NCI-H82 treated with DMSO at 0.1 percent for 48 hours (cell line): ENCODE data around the gene METTL8.

ENCODE experiments used
- DNase-seq: peaks from one replicate; lab custom pipeline; 2025; ENCODE audit not compliant: unreplicated experiment; lab: John Stamatoyannopoulos, UW

The METTL8 gene

GRCh38 chr2:171346723-171347557 lies 86.8 kb downstream of the METTL8 start:
- no peak for DNase-seq

DNA sequence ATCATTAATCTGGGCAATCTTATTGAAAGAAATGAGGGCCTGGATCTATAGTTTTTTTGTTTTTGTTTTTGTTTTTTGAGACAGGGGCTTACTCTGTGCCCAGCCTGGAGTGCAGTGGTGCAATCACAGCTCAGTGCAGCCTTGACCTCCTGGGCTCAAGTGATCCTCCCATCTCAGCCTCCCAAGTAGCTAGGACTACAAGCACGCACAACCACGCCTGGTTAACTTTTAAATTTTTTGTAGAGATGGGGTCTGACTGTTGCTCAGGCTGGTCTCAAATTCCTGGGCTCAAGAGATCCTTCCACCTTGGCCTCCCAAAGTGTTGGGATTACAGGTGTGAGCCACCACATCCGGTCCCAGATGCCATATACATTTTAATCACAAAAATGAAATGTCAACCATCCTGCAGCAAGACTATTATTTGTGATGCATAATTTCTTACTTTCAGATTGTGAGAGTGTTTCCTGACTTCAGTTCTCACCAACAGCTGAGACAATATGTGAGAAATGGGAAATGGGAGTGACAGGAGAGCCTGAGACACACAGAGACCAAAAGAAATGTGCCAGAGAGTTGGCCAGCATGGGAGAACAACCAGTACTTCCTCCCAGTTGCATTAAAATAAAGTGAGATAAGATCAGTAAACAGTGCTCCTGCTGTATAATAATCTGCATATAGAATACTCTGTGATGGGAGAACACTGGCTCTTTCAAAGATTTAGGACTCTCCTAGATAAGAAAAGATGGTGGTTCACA lies 87.6 kb downstream of the METTL8 start:
- DNase-seq = no peak

DNA sequence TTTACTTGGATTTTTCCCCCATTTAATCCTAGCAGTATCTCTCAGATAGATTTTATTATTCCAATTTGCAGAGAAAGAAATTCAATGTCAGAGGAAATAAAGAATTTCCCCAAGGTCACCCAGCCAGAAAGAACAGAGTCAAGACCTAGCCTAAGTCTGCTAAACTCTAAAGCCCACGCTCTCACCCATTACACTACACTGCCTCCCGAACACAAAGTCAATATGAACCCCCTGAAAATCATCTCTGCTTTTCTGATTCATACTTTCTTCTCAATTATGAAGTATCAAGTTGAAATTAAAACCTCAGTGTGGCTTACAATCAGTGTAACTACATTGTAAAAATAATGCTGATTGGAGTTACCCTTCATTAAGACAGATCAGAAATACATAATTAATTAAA lies 89.6 kb downstream of the METTL8 start:
- DNase-seq = no peak

GRCh38 chr2:171342067-171342413 lies 91.8 kb downstream of the METTL8 start:
- no peak for DNase-seq

DNA sequence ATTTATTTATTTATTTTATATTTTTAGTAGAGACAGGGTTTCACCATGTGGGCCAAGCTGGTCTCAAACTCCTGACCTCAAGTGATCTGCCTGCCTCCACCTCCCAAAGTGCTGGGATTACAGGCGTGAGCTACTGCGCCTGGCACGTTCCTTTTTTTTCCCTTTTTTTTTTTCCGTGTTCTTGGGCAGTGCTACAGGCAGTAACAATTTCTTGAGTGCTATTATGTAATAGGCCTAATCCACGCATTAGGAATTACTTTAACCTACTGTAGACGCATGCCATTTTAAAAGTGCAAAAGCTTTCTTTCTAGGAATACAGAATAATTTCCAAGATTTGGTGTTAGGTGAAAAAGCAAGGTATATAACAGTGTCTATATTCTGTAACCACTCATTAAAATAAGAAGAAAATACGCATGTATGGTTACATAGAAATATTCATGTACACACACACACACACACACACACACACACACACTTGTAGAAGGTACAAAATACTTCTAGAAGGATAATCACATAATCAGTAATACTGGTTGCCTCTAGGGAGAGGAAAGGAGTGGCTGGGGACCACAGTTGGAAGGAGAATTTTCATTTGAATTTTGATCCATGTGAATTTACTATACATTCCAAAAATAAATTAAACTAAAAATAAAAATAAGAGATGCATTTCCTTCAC lies 92.3 kb downstream of the METTL8 start:
- no peak for DNase-seq

- DNase-seq = no peak
Observed at GRCh38 chr2:171334946-171335345, 98.8 kb downstream of the METTL8 start.

DNA sequence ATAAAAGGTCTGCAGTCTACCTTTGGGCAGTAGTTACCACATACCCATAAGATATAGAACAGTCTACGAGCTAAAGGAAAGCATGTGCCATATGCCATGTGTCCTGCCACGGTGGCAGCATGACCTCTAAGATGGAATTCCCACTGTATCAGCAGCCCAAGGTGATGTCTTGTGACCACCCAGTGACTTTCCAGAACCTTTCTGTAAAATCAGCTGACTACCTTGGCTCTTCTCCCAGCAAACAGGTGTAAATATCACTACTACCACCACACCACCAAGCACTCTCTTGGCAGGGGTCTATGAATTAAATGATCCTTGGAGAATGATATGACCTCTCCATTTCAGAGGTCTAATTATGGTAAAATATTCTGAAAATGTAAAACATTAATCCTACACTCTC lies 99.6 kb downstream of the METTL8 start:
- no peak for DNase-seq

GRCh38 chr2:171330155-171330956 lies 103.4 kb downstream of the METTL8 start:
- DNase-seq = no peak

DNA sequence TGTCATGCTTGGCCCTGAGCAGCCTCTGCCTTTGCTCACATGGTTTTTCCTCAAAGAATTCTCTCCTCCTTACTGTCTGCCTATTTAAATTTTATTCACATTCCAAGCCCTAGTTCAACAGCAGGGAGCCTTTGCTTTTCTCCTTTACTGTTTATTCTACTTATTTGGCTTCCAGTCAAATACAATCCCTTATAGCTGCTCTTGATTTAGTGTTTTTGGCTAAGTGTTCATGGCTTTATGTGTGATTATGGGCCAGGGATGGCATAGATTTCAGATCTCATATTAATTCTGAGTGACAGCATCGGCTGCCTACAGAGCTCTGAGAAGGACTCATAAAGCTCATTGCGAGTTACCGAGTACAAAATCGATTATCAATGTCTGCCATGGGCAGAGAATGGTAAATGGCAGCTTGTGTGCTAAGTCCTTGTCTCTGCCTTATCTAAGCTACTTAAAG lies 106.7 kb downstream of the METTL8 start:
- no peak for DNase-seq

DNA sequence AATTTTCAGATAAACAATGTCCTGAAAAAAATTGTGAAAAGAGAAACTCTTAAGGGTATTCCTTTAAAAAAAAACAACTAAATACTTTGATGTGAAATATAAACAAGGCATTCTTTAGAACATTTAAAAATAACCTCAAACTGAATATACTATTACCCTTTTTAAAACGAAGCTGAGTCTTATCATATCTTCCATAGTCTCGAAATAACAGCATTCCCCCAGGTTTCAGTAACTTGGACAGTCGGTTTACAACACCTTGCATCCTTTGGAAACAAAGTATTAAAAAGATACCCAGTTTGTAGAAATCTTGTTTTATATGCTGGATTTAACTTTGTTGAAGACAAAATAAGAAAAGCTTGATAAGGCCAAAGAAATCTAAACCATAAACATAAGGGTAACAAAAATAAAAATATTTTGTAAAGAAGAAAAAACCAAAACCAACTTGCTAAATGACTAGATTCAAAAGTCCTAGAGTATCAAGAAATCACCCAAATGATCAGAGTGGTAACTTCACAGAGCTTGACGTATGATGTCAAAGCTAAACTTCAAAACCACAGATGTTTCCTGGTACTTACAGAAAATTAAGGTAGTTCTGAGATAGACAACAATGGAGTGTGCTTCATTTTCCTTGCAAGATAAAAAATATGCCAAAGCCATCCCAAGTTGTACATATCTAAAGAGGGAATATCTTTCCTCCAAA lies 107.8 kb downstream of the METTL8 start:
- no peak for DNase-seq

- DNase-seq = no peak
Observed at GRCh38 chr2:171323971-171324528, 109.7 kb downstream of the METTL8 start.

GRCh38 chr2:171322928-171323327 lies 110.9 kb downstream of the METTL8 start:
- DNase-seq = no peak

- no peak for DNase-seq
Observed at GRCh38 chr2:171320731-171321130, 113.1 kb downstream of the METTL8 start.

- DNase-seq = no peak
Observed at GRCh38 chr2:171320208-171320621, 113.6 kb downstream of the METTL8 start.

DNA sequence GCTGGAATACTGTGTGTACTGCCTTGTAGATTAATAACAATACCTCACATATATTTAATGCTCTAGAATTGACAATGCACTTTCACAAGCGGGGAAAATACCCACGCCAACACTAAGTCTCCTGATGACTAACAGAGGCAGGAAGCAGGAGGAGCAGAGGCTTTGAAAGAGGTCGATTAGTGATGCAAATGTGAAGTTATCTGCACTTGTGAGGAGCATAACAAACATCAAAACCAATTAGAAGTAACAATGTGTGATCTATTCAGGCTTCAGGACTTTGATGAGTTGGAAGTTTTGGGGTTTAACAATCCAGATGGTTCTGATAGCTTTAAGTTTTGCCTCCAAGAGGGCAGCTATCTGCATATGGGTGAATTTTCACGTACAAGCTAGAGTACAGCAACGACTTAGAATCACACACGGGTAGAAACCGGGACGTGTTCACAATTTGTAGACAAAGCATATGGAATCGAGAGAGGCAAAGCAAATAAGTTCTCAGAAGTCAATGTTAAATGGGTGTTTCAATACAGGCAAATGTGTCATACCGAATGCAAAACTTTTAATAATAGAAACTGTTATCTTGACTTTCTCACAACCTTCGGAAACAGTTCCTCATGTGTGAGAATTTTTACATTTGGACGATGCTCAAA lies 114.5 kb downstream of the METTL8 start:
- no peak for DNase-seq

- no peak for DNase-seq
Observed at GRCh38 chr2:171318463-171318934, 115.3 kb downstream of the METTL8 start.

DNA sequence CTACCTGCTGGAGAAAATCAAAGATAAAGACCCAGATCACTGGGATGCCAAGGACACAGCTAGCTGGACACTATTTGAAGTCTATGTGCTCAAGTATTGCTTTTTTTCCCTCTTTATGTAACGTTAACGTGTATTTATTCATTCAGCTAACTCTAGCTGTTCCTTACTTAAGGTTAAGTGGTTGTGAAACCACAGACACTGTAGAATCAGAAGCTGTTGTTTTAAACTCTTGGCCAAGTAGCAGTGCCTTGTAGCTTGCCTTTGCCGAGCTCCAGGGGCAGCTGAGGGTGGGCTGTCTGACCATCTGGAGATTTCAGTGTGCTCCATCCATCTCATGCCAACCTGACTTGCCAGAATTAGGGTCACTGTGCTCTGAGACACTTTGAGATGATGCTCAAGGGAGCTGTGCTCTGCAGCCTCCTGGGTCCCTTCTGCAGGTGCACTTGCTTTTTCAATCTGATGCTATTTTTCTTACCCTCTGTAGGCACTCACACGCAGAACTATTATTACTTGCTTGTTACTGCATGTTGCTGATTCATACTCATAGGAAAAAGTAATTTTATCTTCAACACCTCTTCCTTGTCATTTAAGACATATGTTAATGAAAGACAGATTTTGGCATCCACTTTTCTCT lies 116.2 kb downstream of the METTL8 start:
- DNase-seq = no peak

- DNase-seq = no peak
Observed at GRCh38 chr2:171316755-171317337, 116.9 kb downstream of the METTL8 start.

GRCh38 chr2:171316220-171316619 lies 117.6 kb downstream of the METTL8 start:
- peak; percentile 56 for DNase-seq
